ENCODE results near the gene CDCA3. TPM values are rescaled to one million over a fixed set of nuclear protein-coding genes. Genes with fewer than 3 reads are reported as not detected.
"Not testable (repeated sequence)": the region's sequence is repeated elsewhere in the genome, so short reads cannot be mapped to it uniquely, and the experiment has no call there.

CDCA3 gene
- total RNA-seq, 1 donor from 2014 or later, result 0.71 TPM

GRCh38 chr12:6873094-6874014, 22.3 kb upstream of the CDCA3 start, which contains the start of gene SPSB2:
Gene SPSB2, minus strand, starts transcription at chr12:6873303. Its CDS starts 402 bp downstream, at chr12:6872901.
- ATAC-seq (peak; percentile 95), DNase-seq (ENCODE audit: low spot score) (peak; percentile 99)
- intact Hi-C loops (cut with DNase I), result no loop called here

- ATAC-seq (peak; percentile 81), DNase-seq (ENCODE audit: low spot score) (peak; percentile 93)
- intact Hi-C loops (cut with DNase I), result no loop called here
Measured at GRCh38 chr12:6872073-6873048, 21.3 kb upstream of the CDCA3 start.

- ATAC-seq, result no peak
- intact Hi-C loops (cut with DNase I), result no loop called here
Measured at GRCh38 chr12:6871052-6871957, 20.2 kb upstream of the CDCA3 start.

GRCh38 chr12:6870304-6870703, 19.2 kb upstream of the CDCA3 start:
- intact Hi-C loops (cut with DNase I); ATAC-seq; DNase-seq (ENCODE audit: low spot score): not testable (repeated sequence)

More at GRCh38 chr12:6871052-6871957, 20.2 kb upstream of the CDCA3 start:
- DNase-seq (ENCODE audit: low spot score), result no peak

GRCh38 chr12:6869049-6870021, 18.2 kb upstream of the CDCA3 start:
- DNase-seq (ENCODE audit: low spot score) (peak; percentile 90), ATAC-seq (no peak)
- intact Hi-C loops (cut with DNase I), result no loop called here

GRCh38 chr12:6868211-6869048, 17.3 kb upstream of the CDCA3 start:
- DNase-seq (ENCODE audit: low spot score) (no peak), ATAC-seq (no peak)
- intact Hi-C loops (cut with DNase I), result no loop called here

GRCh38 chr12:6867413-6868210, 16.5 kb upstream of the CDCA3 start, which contains the start of gene TPI1:
Gene TPI1, plus strand, starts transcription at chr12:6867531. Its CDS starts 36 bp downstream, at chr12:6867567.
- intact Hi-C loops (cut with DNase I), result no loop called here
- DNase-seq (ENCODE audit: low spot score), result peak; percentile 82
- ATAC-seq, result peak; percentile 86

- intact Hi-C loops (cut with DNase I), result no loop called here
- ATAC-seq, result peak; percentile 29
Measured at GRCh38 chr12:6866920-6867412, 15.9 kb upstream of the CDCA3 start.

GRCh38 chr12:6866163-6866919, 15.3 kb upstream of the CDCA3 start:
- DNase-seq (ENCODE audit: low spot score), result no peak

More at GRCh38 chr12:6866920-6867412, 15.9 kb upstream of the CDCA3 start:
- peak; percentile 93 for DNase-seq (ENCODE audit: low spot score)

GRCh38 chr12:6865307-6865706, 14.2 kb upstream of the CDCA3 start:
- ATAC-seq; intact Hi-C loops (cut with DNase I): not testable (repeated sequence)

More at GRCh38 chr12:6866163-6866919, 15.3 kb upstream of the CDCA3 start:
- no peak for ATAC-seq
- intact Hi-C loops (cut with DNase I), result no loop called here

GRCh38 chr12:6863586-6864321, 12.7 kb upstream of the CDCA3 start:
- intact Hi-C loops (cut with DNase I), result no loop called here
- no peak for ATAC-seq
- DNase-seq (ENCODE audit: low spot score), result no peak

More at GRCh38 chr12:6865307-6865706, 14.2 kb upstream of the CDCA3 start:
- not testable (repeated sequence) for DNase-seq (ENCODE audit: low spot score)

- intact Hi-C loops (cut with DNase I), result no loop called here
- no peak for DNase-seq (ENCODE audit: low spot score)
- ATAC-seq, result no peak
Measured at GRCh38 chr12:6863033-6863432, 11.9 kb upstream of the CDCA3 start.

GRCh38 chr12:6861391-6861790, 10.3 kb upstream of the CDCA3 start:
- no peak for DNase-seq (ENCODE audit: low spot score)
- intact Hi-C loops (cut with DNase I), result no loop called here
- no peak for ATAC-seq

- DNase-seq (ENCODE audit: low spot score) (no peak), ATAC-seq (no peak)
- intact Hi-C loops (cut with DNase I), result no loop called here
Measured at GRCh38 chr12:6860942-6861341, 9.9 kb upstream of the CDCA3 start.

Data from sciatic nerve (tissue), 2 donors.